Nephron progenitor cell (in vitro differentiated cells): ENCODE results near the gene BLTP2.

ENCODE experiments used
- DNase-seq: peaks from one replicate; pipeline ENCODE4 v3.0.0; 2021
- H3K27ac Mint-ChIP-seq: 2 replicates; pipeline ENCODE4 v1.8.0; 2021; ENCODE audit warnings: mild to moderate bottlenecking, moderate library complexity, mixed read lengths
- H3K27me3 Mint-ChIP-seq: 2 replicates; pipeline ENCODE4 v1.8.0; 2021; ENCODE audit warnings: mild to moderate bottlenecking, low read depth, mixed read lengths; ENCODE audit not compliant: poor library complexity
- H3K36me3 Mint-ChIP-seq: 2 replicates; pipeline ENCODE4 v1.8.0; 2021; ENCODE audit warnings: low read depth, mixed read lengths
- H3K4me1 Mint-ChIP-seq: 2 replicates; pipeline ENCODE4 v1.8.0; 2021; ENCODE audit warnings: mixed read lengths
- H3K4me3 Mint-ChIP-seq: 2 replicates; pipeline ENCODE4 v1.8.0; 2021; ENCODE audit warnings: mild to moderate bottlenecking, moderate library complexity, mixed read lengths
- H3K9me3 Mint-ChIP-seq: 2 replicates; pipeline ENCODE4 v1.8.0; 2021; ENCODE audit warnings: mild to moderate bottlenecking, moderate library complexity, mixed read lengths
- CTCF ChIP-seq: fragments of 200-600 bp; sonication (generic); IDR thresholded peaks from 2 replicates; pipeline ENCODE4 v1.5.0; 2021; ENCODE audit warnings: antibody characterized with exemption

BLTP2 gene

DNA sequence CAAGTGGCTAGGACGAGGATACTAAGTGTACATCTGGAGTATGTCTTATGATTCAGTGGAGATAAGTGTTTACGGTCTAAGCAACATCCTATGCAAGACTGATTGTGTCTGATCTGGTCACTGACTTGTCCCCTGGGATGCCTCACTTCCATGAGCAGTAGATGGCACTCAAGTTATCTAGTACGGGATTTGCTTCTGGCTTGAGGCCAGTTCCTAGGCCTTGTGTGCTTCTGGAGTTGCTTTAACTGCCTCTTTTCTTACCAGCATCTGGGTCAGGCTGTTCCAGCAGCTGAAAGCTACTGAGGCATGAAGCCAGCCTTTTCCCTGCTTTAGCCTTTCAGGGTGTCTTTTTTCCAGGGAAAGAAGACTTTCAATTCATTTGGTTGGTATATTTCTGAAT lies 40.0 kb upstream of the BLTP2 start:
- Mint-ChIP-seq H3K27ac (peak overlapping the region; percentile 14), H3K4me3 (no peak overlapping the region), H3K4me1 (no peaks in the 10 kb centered on the region), H3K27me3 (no peaks in the 10 kb centered on the region), H3K36me3 (peaks cover 82% of the 10 kb centered on the region), H3K9me3 (no peaks in the 10 kb centered on the region)
- no peak for DNase-seq
- no peak for TF ChIP-seq CTCF

DNA sequence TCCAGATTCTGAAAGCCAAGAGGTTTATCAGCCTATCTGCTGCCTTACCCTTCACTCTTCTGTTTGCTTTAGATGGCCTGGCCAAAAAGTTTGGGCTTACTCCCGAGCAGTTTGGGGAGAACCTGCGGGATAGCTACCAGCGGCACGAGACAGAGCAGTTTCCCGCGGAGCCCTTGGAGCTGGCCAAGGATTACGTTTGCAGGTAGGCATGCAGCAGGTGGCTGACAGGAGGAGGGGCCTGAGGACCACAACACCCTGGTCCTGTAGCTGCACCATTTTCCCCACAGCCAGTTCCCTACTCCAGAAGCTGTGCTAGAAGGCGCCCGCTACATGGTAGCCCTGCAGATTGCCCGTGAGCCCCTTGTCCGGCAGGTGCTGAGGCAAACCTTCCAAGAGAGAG lies 37.7 kb upstream of the BLTP2 start:
- DNase-seq: no peak
- H3K9me3 Mint-ChIP-seq: no peaks in the 10 kb centered on the region
- peak overlapping the region; percentile 29 for H3K27ac Mint-ChIP-seq
- H3K36me3 Mint-ChIP-seq: peaks cover 77% of the 10 kb centered on the region
- H3K27me3 Mint-ChIP-seq: no peaks in the 10 kb centered on the region
- TF ChIP-seq CTCF: no peak
- H3K4me3 Mint-ChIP-seq: no peak overlapping the region
- H3K4me1 Mint-ChIP-seq: no peaks in the 10 kb centered on the region

DNA sequence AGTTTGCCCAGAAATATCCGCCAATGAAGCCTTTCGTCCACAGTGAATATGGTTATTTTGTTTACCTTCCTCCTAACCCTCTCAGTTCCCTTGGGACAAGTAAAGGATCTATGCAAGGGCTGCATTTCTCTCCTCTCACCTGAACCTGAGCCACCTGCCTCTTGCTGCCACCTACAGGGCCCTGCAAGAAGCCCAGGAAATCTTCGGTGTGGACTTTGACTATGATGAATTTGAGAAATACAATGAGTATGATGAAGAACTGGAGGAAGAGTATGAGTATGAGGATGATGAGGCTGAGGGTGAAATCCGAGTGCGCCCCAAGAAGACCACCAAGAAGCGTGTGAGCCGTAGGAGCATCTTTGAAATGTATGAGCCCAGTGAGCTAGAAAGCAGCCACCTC lies 31.0 kb upstream of the BLTP2 start:
- H3K9me3 Mint-ChIP-seq: no peaks in the 10 kb centered on the region
- no peak overlapping the region for H3K27ac Mint-ChIP-seq
- no peak overlapping the region for H3K4me3 Mint-ChIP-seq
- no peaks in the 10 kb centered on the region for H3K4me1 Mint-ChIP-seq
- H3K36me3 Mint-ChIP-seq: peaks cover 64% of the 10 kb centered on the region
- peaks cover 2% of the 10 kb centered on the region for H3K27me3 Mint-ChIP-seq
- TF ChIP-seq CTCF: no peak
- no peak for DNase-seq

DNA sequence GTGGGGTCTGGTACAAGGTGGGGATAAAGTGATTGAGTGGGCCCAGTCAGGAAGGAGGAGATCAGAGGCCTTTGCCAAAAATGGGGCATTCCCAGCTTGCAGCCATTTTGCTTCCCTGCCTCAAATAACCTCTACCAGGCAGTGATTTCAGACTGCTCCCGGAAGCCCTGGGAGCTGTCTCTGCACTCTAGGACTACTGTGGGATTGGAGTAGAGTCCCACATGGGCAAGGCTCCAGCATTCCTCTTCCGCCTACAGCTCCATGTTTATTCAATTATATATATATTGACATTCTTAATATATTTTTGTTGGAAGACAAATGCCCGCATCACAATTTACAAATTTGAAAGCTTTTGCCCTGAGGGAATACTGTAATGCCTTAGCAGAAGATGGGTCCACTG lies 30.5 kb upstream of the BLTP2 start:
- Mint-ChIP-seq H3K27me3 (peaks cover 2% of the 10 kb centered on the region), H3K27ac (peak overlapping the region; percentile 66), H3K9me3 (no peaks in the 10 kb centered on the region), H3K4me1 (no peaks in the 10 kb centered on the region), H3K4me3 (no peak overlapping the region), H3K36me3 (peaks cover 67% of the 10 kb centered on the region)
- no peak for DNase-seq
- TF ChIP-seq CTCF: no peak

- Mint-ChIP-seq H3K36me3 (peaks cover 62% of the 10 kb centered on the region), H3K27ac (no peak overlapping the region), H3K4me1 (peaks cover 19% of the 10 kb centered on the region), H3K27me3 (peaks cover 2% of the 10 kb centered on the region), H3K4me3 (no peak overlapping the region), H3K9me3 (no peaks in the 10 kb centered on the region)
- no peak for TF ChIP-seq CTCF
- DNase-seq: no peak
These were observed 25.0 kb upstream of the BLTP2 start for GRCh38 chr17:28669918-28670317.

DNA sequence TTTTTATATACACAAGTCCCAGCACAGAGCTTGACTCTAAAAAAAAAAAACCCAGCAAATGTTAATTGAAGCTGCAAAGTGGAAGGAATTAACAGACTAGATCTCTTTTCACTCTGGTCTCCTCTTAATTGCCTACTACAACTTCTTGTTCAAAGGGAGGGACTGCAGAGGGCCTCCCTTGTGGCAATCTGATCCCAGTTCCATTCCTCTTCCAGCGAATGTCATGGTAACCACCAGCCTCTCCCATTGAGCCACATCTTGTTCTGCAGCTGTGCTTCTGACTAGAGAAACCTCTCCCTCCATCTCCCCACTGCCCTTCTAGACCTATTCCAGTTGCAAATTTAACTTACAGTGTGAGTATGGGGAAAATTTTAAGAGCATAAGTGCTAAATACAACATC lies 22.9 kb upstream of the BLTP2 start:
- Mint-ChIP-seq H3K4me1 (peaks cover 39% of the 10 kb centered on the region), H3K27ac (peak overlapping the region; percentile 6), H3K36me3 (peaks cover 47% of the 10 kb centered on the region), H3K9me3 (no peaks in the 10 kb centered on the region), H3K4me3 (no peak overlapping the region), H3K27me3 (no peaks in the 10 kb centered on the region)
- DNase-seq: no peak
- TF ChIP-seq CTCF: no peak
